ENCODE measurements around the gene ADCY6.

DNA sequence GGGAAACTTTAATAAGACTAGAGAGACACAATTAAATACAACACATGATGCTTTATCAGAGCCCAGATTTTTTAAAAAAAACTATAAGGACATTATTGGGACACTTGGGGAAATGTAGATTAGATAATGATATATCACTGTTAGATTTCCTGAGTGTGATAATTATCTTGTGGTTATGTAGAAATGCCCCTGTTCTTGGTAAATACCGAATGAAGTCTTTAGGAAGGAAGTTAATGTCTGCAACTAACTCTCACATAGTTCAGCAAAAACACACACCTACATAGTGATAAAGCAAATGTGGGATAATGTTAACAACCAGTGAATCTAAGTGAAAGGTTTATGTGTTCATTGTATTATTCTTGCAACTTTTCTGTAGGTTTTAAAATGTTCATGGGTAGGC is 14.8 kb upstream of the ADCY6 start:
- TF ChIP-seq EZH2 (IDR thresholded peaks at IDR 0.05) (no peak), POLR2AphosphoS5 (IDR thresholded peaks at IDR 0.05; ENCODE audit: borderline replicate concordance, low read depth, low read length) (no peak)
